Measurements from ENCODE around the gene BCL6. TPM values are rescaled to one million over a fixed set of nuclear protein-coding genes. Genes with fewer than 3 reads are reported as not detected.
A peak's percentile ranks its signal among the peaks of the same experiment; 100 is the strongest.

The BCL6 gene
- total and polyA plus RNA-seq, 2 donors (not counting 3 experiments of a cell fraction or from before 2014, with no cell fraction given) = 6.9 to 12.1 TPM

- intact Hi-C loops (cut with micrococcal nuclease) = loop anchor here (1.0 to 5.0 kb wide), 11 partner anchors 246 to 1407 kb away; no protein-coding TSS in a partner anchor
- Histone ChIP-seq H3K79me2 (ENCODE audit: control insufficient read depth, insufficient read depth, low read length) (peaks cover 23% of the 10 kb centered on the region), H4K20me1 (replicated peaks; ENCODE audit: control insufficient read depth, extremely low read depth, insufficient read depth, low read length) (no peaks in the 10 kb centered on the region), H3K27me3 (ENCODE audit: control insufficient read depth in 2 of 2, insufficient read depth in 2 of 2, low read length in 2 of 2) (no peaks in the 10 kb centered on the region), H3K4me2 (ENCODE audit: insufficient read depth, low read length) (peak overlapping the region; percentile 93), H3K9me1 (replicated peaks; ENCODE audit: control insufficient read depth, extremely low read depth, insufficient read depth, low read length) (no peaks in the 10 kb centered on the region), H3K27ac (ENCODE audit: insufficient read depth, low read depth, low read length) (peak overlapping the region; percentile 94), H3K9me3 (replicated peaks; ENCODE audit: control insufficient read depth, insufficient read depth, low read length) (no peaks in the 10 kb centered on the region), H3K36me3 (ENCODE audit: control insufficient read depth in 2 of 2, extremely low read depth in 1 of 2, insufficient read depth in 2 of 2, low read length in 2 of 2) (no peaks in the 10 kb centered on the region), H3K4me3 (replicated peaks in 1 of 3; ENCODE audit: insufficient read depth in 1 of 3, low read depth in 1 of 3, low read length in 3 of 3) (peak overlapping the region; percentile 56 to 80 (median 61)), H2AFZ (ENCODE audit: low read depth, low read length) (peak overlapping the region; percentile 87), H3K9ac (replicated peaks; ENCODE audit: extremely low read depth, insufficient read depth, low read length) (peak overlapping the region; percentile 94), H3K4me1 (ENCODE audit: control insufficient read depth, extremely low read depth, insufficient read depth, low read length) (peaks cover 42% of the 10 kb centered on the region)
- CTCF ChIA-PET = interaction anchor here (0.6 to 9.2 kb wide), 58 partner anchors 7 to 1492 kb away, joined by 3 to 466 read pairs (median 6); partner anchors contain the start of gene LPP
- dilution Hi-C loops (cut with MboI; ENCODE audit: extremely low pct_ligation_motif_present, low sequenced_read_pairs) = loop anchor here (5.0 to 25.0 kb wide), 2 partner anchors 921 to 1211 kb away; no protein-coding TSS in a partner anchor
- BruUV-seq (replicated peaks) = no TSS peak
- DNase-seq (ENCODE audit: low read depth, low spot score) (peak; percentile 81), FAIRE-seq (peak; percentile 73)
- POLR2A ChIA-PET = interaction anchor here (1.7 to 2.1 kb wide), 2 partner anchors 1206 to 1212 kb away, joined by 8 to 10 read pairs; no protein-coding TSS in a partner anchor
- TF ChIP-seq MAX (IDR thresholded peaks at IDR 0.05; ENCODE audit: insufficient read depth, insufficient read length) (no peak), CTCF (IDR thresholded peaks at IDR 0.05; ENCODE audit: extremely low read depth in 1 of 2, insufficient read depth in 1 of 2, low read depth in 1 of 2, low read length in 2 of 2) (peak; percentile 73 to 82)
These were observed 3.6 kb downstream of the BCL6 start for GRCh38 chr3:187741403-187742350.

Data from endothelial cell of umbilical vein (primary cell).